HG03064 (cell line): ENCODE measurements around the gene FAM193A.
"Not testable (repeated sequence)": the region's sequence is repeated elsewhere in the genome, so short reads cannot be mapped to it uniquely, and the experiment has no call there.

Experiments used
- ATAC-seq: cut with Tn5 transposase; IDR thresholded peaks from one replicate; pipeline ENCODE4 v1.9.1; 2021; ENCODE audit warnings: low read depth; ENCODE audit not compliant: unreplicated experiment

The FAM193A gene

GRCh38 chr4:2714061-2714770 lies 177.8 kb downstream of the FAM193A start:
- no peak for ATAC-seq

DNA sequence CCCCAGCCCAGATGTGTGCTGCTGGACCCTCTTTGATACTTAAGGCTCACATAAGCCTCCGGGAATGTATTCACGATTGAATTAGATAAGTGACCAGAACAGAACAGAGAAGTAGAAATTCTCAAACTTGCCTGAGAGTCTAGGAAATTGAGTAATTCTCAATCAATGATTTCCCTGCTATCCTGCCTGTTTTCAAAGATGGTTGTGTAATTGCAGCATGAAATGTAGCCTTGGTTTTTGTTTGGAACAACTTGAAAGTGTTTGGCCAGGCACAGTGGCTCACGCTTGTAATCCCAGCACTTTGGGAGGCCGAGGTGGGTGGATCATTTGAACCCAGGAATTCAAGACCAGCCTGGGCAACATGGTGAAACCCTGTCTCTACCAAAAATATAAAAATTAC lies 178.5 kb downstream of the FAM193A start:
- no peak for ATAC-seq

- ATAC-seq = no peak
These were observed 179.0 kb downstream of the FAM193A start for GRCh38 chr4:2715426-2715825.

GRCh38 chr4:2716236-2716635 lies 179.8 kb downstream of the FAM193A start:
- no peak for ATAC-seq

- ATAC-seq = no peak
These were observed 185.1 kb downstream of the FAM193A start for GRCh38 chr4:2721586-2721985.

DNA sequence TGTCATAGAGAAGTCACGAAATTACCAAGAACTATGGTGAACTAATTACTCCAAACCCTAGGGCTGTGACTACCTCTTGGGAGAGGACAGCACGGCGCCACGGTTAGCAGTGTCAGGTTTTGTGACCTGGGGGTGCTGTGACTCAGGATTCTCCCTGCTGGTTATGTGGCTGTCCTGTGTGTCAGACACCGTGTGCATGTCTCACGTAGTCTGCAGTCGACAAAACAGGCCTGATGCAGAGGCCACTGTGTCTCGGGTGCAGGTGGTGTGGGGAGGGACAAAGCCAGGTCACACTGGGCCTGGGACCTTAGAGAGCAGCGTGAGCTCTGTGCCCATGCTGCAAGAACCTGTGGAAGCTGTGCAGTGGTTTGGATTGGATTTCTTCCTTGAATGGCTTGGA lies 185.6 kb downstream of the FAM193A start:
- ATAC-seq = no peak

DNA sequence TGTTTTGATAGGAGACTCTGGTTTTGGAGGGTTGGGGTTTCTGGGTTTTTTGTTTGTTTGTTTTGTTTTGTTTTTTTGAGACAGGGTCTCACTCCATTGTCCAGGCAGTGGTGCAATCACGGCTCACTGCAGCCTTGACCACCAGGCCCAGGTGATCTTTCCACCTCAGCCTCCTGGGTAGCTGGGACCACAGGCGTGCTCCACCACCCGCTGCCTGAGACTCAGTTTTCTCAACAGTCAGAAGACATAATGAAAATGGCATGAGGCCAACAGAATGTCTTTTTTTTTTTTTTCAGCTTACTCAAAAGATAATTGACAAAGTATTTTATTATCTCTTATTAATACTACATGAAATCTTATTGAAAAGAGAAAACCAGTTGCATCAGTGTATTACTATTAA lies 187.3 kb downstream of the FAM193A start:
- ATAC-seq = no peak

DNA sequence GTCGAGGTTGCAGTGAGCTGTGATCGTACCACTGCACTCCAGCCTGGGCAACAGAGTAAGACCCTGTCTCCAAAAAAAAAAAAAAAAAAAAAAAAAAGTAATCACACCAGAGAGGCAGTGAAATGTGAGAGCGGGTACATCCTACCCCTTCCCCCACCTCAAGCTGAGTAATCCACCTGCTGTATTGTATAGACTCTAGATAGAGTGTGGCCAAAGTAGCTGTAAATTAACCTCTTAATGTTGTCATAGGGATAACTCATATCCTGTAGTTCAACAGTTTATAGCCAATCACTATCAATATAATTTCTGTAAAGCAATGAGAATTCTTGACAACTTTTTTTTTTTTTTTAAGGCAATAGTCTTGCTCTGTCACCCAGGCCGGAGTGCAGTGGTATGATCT lies 188.9 kb downstream of the FAM193A start:
- ATAC-seq = no peak

GRCh38 chr4:2726881-2727280 lies 190.4 kb downstream of the FAM193A start:
- ATAC-seq = not testable (repeated sequence)

DNA sequence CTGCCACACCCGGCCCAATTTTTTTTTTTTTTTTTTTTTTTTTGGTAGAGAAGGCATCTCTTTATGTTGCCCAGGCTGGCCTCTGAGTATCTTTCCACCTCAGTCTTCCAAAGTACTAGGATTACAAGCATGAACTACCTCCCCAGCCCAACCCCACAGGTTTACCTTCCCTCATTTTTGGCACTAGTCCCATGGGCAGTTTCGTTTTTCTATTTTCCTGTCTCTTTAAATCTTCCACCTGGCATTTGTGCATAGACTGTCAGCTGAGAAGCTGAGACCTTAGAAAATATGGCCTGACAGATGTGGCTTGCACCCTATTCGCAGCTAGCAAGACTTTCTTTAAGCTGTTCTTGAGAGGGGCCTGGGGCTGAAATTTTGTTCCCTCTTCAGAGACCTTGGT lies 191.8 kb downstream of the FAM193A start:
- ATAC-seq = no peak

DNA sequence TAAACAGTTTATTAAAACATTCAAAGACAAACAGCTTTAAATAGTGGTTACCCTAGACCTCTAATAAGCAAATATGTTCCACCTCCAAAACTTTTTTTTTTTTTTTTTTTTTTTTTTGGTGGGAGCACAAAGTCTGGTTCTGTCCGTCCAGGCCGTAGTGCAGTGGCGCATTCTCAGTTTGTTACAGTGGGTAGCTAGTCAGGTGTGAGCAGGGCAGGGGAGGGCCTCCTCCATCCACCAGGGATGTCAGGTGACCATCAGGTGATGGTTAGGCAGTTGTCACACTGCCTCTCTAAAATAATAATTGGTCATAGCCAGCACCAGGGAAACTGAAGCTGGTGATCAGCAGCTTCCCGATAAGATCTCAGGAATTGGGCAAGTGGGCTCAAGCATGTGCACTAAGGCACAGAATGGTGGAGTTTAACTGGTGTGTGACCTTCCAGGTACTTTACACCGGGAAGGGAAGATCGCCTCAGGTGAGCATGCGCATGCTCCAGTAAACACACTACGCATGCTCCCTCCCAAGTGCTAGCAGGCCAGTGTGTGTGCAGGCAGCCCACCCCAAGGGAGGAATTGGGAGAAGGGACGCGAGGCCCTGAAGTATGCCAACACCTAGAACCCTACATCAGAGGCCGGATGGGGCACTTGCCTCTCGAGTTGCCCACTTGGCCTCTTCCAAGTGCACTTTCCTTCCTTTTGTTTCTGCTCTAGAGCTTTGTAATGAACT lies 192.5 kb downstream of the FAM193A start:
- ATAC-seq = no peak

GRCh38 chr4:2729533-2729875 lies 193.1 kb downstream of the FAM193A start:
- ATAC-seq = no peak

DNA sequence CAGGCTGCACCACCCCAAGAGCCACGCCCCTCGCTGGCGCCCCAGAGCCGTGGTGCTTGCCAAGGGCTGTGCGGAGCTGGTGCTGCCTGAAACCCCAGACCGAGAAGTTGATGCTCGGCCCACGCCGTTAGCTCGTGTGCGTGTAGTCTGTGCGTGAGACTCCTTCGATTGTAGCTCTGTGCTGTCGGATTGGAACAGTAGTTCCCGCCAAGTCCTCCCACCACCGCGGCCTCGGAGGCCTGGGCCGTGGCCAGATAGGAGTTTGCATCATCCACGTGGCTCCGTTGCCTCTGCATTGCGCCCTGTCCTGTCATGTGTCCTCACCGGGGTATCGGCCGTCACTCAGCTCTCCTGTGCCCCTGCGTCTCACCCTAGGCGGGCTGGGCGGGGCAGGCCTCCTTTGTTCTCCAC lies 195.5 kb downstream of the FAM193A start:
- no peak for ATAC-seq

- ATAC-seq = no peak
These were observed 196.1 kb downstream of the FAM193A start for GRCh38 chr4:2732526-2732925.

DNA sequence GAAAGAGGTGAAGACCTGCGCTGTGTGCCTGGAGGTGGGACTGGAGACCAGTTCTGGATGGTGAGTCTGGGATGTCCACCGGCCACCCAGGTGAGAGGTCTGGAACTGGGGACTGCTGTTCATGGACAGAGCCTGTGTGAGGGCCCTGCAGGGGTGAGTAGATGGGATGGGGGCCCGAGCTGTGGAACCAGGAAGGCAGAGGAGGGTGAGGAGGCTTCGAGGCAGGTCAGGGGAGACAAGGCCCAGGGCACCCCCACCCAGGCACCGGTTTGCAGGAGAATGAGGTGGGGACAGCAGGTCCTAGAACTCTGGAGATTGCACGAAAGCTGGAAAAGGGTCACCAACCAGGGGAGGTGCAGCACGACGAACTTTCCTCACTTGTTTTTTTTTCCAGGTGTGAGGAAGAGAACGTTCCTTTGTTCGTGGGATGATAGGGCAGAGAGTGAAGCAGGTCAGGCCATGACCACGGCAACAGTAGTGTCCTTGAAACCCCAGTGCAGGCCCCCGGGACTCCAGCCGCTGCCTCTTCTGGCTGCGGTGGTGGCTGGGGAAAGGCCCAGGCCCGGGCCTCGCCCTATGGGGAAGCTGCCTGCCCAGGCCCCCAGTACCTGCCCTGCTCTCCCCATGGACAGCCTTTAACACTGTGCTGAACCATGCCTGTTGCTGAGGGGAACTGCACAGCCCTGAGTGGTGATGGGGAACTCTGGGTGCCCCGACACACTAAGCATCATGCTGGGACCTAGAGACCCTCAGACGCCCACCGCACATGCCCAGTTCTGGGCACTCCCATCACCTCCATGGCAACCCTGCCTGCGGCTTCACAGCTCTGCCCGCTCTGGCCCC lies 196.8 kb downstream of the FAM193A start:
- no peak for ATAC-seq

DNA sequence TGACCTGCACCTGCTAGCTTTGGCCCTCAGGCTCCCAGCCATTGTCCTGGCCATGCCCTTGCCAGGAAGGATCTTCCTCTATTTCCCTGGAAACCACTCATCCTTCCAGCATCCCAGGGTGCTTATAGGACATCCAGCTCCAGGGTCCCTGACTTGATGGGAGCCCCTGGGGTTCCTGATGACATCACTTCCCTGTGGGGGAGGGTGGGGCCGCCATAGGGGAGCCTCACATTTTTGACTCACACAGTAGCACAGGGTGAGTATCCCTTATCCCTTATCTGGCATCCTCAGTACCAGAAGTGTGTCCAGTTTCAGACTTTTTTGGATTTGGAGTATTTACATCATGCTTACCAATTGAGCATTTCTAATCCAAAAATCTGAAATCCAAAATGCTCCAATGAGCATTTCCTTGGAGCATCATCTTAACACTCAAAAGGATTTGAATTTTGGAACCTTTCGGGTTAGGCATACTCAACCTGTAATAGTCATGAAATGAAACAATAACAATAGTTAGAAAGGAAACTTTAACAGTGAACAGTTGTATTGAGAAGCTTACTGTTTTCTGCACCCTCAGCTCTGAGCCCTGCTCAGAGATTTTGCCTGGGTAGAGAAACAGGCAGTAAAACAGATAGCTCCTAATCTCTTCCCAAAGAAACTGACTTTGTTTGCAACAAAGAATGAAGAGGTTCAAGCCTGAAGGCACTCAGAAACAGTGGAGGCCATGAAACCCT lies 197.6 kb downstream of the FAM193A start:
- no peak for ATAC-seq

DNA sequence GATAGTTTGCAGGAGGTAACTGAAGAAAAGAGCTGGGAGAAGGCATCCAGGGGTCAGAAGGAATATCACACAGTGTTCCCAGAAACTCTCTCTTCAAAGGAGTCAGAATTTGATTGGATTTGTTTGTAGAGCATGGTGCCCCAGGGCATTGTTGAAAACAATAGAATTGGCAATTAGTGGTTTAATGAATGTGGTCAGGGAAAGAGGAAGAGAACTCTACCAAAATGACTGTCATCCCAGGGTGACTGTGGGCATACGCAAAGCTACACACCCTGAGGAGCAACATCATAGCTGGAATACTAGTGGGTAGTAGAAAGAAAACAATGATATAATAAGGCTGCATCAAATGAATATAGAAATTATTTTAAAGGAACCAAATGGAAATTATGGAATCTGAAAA lies 198.2 kb downstream of the FAM193A start:
- ATAC-seq = no peak

DNA sequence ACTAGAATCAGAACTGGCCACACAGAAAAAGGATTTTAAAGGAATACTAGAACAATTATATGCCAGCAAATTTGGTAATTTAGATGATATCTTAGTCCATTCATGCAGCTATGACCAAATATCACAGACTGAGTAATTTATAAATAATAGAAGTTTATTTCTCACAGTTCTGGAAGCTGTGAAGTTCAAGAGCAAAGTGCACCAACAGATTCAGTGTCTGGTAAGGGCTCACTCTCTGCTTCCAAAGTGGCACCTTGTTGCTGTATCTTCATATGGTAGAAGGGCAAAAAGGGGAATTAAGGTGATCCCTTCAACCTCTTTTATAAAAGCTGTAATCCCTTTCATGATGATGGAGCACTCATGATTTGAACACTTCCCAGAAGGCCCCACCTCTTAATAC lies 199.4 kb downstream of the FAM193A start:
- ATAC-seq = no peak

GRCh38 chr4:2738296-2738695 lies 201.8 kb downstream of the FAM193A start:
- ATAC-seq = not testable (repeated sequence)

DNA sequence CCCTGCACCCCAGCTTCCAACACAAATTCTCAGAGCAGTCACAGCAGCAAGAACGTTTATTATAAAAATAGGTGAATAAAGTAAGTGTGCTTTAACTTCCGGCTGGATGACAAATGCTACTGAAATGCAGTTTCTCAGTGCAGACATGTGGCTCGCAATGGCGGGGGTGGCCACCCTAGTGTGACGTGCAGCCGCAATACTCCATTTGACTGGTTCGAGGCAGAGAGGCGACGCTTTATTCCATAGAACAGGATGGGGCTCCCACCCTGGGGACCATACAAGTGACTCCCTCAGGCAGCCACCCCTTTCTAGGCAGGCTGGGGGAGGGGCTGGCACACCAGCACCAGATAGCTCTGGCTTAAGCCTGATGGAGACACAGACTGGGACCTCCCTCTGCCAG lies 205.2 kb downstream of the FAM193A start:
- ATAC-seq = no peak
